Calu3 (cell line): ENCODE results near the gene JARID2. TPM values are rescaled to one million over a fixed set of nuclear protein-coding genes. Genes with fewer than 3 reads are reported as not detected.

Source experiments
- BruUV-seq: library from RNA; stranded (reverse); fragments of 400-500 nt; replicated peaks from 2 replicates; lab custom pipeline; 2021; lab: Mats Ljungman, UMichigan
- CTCF ChIA-PET: fragments of 300-600 bp; sonication (Branson Sonifier 250); formaldehyde crosslinking; loops from one replicate; lab custom pipeline; 2022; ENCODE audit warnings: antibody characterized with exemption; lab: Charles Lee
- DNase-seq: peaks from one replicate; pipeline ENCODE4 v3.0.0; 2022
- H3K27ac Mint-ChIP-seq: one replicate; pipeline ENCODE4 v1.8.0; 2022; ENCODE audit warnings: mixed read lengths; ENCODE audit not compliant: unreplicated experiment
- H3K27me3 Mint-ChIP-seq: one replicate; pipeline ENCODE4 v1.8.0; 2022; ENCODE audit warnings: mixed read lengths; ENCODE audit not compliant: unreplicated experiment
- H3K36me3 Mint-ChIP-seq: one replicate; pipeline ENCODE4 v1.8.0; 2022; ENCODE audit warnings: mild to moderate bottlenecking, moderate library complexity, mixed read lengths; ENCODE audit not compliant: insufficient read depth, unreplicated experiment
- H3K4me1 Mint-ChIP-seq: one replicate; pipeline ENCODE4 v1.8.0; 2022; ENCODE audit warnings: mild to moderate bottlenecking, low read depth, mixed read lengths; ENCODE audit not compliant: unreplicated experiment
- H3K4me3 Mint-ChIP-seq: one replicate; pipeline ENCODE4 v1.8.0; 2022; ENCODE audit warnings: mild to moderate bottlenecking, low read depth, moderate library complexity, mixed read lengths; ENCODE audit not compliant: unreplicated experiment
- H3K9me3 Mint-ChIP-seq: one replicate; pipeline ENCODE4 v1.8.0; 2022; ENCODE audit warnings: low read depth, mixed read lengths; ENCODE audit not compliant: unreplicated experiment
- intact Hi-C: fragments of 100-400 bp; cut with micrococcal nuclease; formaldehyde crosslinking; loops from one replicate; pipeline ENCODE4 v1.10.0; 2022; ENCODE audit not compliant: unreplicated experiment
- total RNA-seq: library from RNA; stranded (reverse); gene quantifications from 2 replicates; pipeline ENCODE4 v1.2.3, GENCODE V29; 2022
- TF ChIP-seq, protein P1 (sequence below): fragments of 200-600 bp; IDR thresholded peaks from one replicate; pipeline ENCODE4 v1.8.0; 2022; ENCODE audit warnings: antibody characterized with exemption; ENCODE audit not compliant: unreplicated experiment

Gene JARID2
- total RNA-seq, 1 experiment from 2014 or later = 9.4 TPM

DNA sequence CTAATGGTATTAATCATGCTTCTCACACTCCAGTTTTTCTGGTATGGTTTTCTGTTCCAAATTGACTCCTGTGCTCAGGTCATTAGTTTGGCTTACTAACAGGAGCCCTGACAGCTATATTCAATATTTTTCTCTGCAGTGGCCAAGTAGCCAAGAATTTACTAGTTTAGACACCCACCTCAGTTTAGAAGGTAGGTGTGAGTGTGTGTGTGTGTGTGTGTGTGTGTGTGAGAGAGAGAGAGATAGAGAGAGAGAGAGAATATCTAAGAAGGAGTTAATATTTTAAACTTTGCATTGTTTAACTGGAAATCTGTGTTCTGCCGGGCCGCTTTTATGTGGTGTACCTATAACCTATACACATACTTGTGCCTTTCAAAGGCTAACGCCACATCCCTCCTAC, 18.5 kb downstream of the JARID2 start:
- no peak overlapping the region for H3K27ac Mint-ChIP-seq
- no peak overlapping the region for H3K4me3 Mint-ChIP-seq
- peaks cover 5% of the 10 kb centered on the region for H3K4me1 Mint-ChIP-seq
- no peaks in the 10 kb centered on the region for H3K36me3 Mint-ChIP-seq
- no peak for DNase-seq
- BruUV-seq = no TSS peak
- TF ChIP-seq, protein P1, sequence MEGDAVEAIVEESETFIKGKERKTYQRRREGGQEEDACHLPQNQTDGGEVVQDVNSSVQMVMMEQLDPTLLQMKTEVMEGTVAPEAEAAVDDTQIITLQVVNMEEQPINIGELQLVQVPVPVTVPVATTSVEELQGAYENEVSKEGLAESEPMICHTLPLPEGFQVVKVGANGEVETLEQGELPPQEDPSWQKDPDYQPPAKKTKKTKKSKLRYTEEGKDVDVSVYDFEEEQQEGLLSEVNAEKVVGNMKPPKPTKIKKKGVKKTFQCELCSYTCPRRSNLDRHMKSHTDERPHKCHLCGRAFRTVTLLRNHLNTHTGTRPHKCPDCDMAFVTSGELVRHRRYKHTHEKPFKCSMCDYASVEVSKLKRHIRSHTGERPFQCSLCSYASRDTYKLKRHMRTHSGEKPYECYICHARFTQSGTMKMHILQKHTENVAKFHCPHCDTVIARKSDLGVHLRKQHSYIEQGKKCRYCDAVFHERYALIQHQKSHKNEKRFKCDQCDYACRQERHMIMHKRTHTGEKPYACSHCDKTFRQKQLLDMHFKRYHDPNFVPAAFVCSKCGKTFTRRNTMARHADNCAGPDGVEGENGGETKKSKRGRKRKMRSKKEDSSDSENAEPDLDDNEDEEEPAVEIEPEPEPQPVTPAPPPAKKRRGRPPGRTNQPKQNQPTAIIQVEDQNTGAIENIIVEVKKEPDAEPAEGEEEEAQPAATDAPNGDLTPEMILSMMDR = no peak
- intact Hi-C loops = no loop called here
- no peaks in the 10 kb centered on the region for H3K9me3 Mint-ChIP-seq
- H3K27me3 Mint-ChIP-seq = no peaks in the 10 kb centered on the region
- CTCF ChIA-PET = no interaction called here

DNA sequence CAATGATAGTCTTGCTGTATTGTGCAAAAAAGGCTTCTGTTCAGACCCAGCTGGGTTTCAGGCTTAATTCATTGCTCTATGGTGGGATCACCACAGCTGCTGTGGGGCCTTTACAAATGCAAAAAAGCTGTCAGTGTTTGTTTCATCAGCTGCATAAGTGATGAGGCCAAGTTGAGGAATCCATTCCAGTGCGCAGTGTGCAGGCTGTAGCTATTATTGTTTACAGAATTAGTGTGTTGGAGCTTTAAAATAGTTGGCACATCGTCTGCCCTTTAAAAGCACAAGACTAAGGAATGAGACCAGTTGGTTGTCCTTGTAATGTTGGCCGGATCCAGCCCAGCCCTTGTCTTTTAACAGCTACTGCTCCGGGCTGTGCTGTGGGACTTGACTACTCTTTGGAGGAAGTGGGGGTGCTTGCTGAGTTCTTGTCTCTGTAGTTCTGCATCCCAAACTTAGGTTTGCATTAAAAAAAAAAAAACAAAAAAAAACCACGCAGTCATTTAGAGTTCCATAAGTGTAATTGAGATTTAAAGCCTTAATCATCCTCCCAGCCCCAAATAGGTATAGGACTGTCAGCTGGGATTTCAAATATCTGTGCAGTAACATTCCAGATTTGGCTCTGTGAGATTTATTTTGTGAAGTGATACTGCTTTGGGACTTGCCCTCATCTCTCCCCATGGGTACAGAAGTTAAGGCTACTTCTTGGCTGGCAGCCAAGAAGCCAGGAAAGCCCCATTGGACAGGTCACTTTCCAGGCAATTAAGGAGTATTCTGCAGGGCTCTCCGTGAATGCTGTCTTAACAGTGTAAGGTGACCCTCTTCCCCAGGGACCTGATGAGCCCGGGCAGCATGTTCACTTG, 19.3 kb downstream of the JARID2 start:
- no peaks in the 10 kb centered on the region for H3K9me3 Mint-ChIP-seq
- no peaks in the 10 kb centered on the region for H3K36me3 Mint-ChIP-seq
- BruUV-seq = no TSS peak
- H3K27ac Mint-ChIP-seq = no peak overlapping the region
- intact Hi-C loops = no loop called here
- CTCF ChIA-PET = interaction anchor here (0.7 kb wide), 1 partner anchor 156 kb away, joined by 3 read pairs; no protein-coding TSS in a partner anchor
- TF ChIP-seq, protein P1 = no peak
- H3K4me1 Mint-ChIP-seq = peaks cover 1% of the 10 kb centered on the region
- no peak for DNase-seq
- H3K4me3 Mint-ChIP-seq = no peak overlapping the region
- H3K27me3 Mint-ChIP-seq = no peaks in the 10 kb centered on the region

DNA sequence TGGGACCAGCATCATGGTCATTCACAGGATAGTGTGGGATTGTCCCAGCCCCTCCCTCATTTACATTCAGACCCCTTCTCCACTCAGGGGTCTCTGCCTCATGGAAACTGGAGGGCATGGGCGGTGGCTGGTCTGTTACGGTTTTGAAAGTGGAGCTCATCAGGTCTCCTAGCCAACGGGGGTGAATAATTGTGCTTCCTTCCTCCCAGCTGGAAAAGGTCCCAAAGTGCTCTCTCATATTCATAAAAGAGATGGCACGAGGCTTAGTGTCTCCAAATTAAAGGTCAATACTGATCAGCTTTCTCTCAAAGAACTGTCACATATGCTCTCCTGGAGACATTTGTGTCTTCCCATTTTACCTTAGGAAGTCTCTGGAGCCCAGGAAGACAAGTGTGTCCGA, 19.9 kb downstream of the JARID2 start:
- TF ChIP-seq, protein P1 = no peak
- Mint-ChIP-seq H3K9me3 (no peaks in the 10 kb centered on the region), H3K27me3 (no peaks in the 10 kb centered on the region), H3K27ac (no peak overlapping the region), H3K36me3 (no peaks in the 10 kb centered on the region), H3K4me1 (no peaks in the 10 kb centered on the region), H3K4me3 (no peak overlapping the region)
- CTCF ChIA-PET = interaction anchor here (0.7 kb wide), 1 partner anchor 156 kb away, joined by 3 read pairs; no protein-coding TSS in a partner anchor
- BruUV-seq = no TSS peak
- intact Hi-C loops = no loop called here
- no peak for DNase-seq

DNA sequence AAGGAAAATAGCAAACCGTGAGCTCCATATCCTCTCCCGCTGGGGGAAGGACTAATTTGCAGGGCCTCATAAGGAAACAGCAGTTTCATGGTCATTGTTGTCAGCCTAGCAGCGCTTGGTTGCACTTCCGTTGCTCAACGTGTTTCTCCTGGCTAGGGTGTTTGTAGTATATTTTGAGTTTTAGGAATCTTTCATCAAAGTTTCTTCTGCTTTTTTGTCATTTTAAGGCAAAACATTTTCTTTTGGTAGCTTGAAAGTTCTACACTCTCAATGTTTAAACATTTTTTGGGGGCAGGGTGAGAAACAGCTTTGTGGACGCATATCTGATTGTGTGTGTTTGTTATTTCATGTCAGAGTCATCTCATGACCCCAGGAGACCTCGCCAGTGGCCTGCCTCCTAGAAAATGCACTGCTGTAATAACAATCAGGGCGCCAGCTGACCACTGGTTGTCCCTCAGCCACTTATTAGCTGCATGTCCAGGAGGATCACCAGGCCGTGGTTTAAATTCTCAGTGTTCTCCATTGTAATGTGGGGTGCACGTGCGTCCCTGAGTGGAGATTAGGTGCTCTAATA, 20.6 kb downstream of the JARID2 start:
- Mint-ChIP-seq H3K36me3 (no peaks in the 10 kb centered on the region), H3K9me3 (no peaks in the 10 kb centered on the region), H3K4me1 (no peaks in the 10 kb centered on the region), H3K27ac (no peak overlapping the region), H3K27me3 (no peaks in the 10 kb centered on the region), H3K4me3 (no peak overlapping the region)
- TF ChIP-seq, protein P1 = no peak
- no peak for DNase-seq
- BruUV-seq = no TSS peak
- CTCF ChIA-PET = no interaction called here
- intact Hi-C loops = no loop called here
